Gastroesophageal sphincter (tissue), 3 donors: ENCODE data around the gene SLC35F5.

Experiments
- CTCF ChIP-seq, 4 experiments: fragments of 200-600 bp in 2 of 4; fragments of 450-650 bp in 2 of 4; sonication (generic) in 1 of 4; IDR thresholded peaks; one replicate each; pipeline ENCODE4 v1.5.1; 2017 to 2019; ENCODE audit warnings: antibody characterized with exemption in 4 of 4, mild to moderate bottlenecking in 2 of 4, moderate library complexity in 2 of 4
- EP300 ChIP-seq: sonication (generic); formaldehyde crosslinking; IDR thresholded peaks from one replicate; pipeline ENCODE4 v1.6.1; 2017; ENCODE audit warnings: antibody characterized with exemption, mild to moderate bottlenecking
- POLR2A ChIP-seq, 2 donors: fragments of 450-650 bp; IDR thresholded peaks; one replicate each; pipeline ENCODE4 v1.6.1; 2017; ENCODE audit warnings: antibody characterized with exemption in 2 of 2, mild to moderate bottlenecking in 2 of 2, moderate library complexity in 1 of 2
- POLR2AphosphoS5 ChIP-seq: sonication (generic); formaldehyde crosslinking; IDR thresholded peaks from one replicate; pipeline ENCODE4 v1.6.1; 2017; ENCODE audit warnings: antibody characterized with exemption

GRCh38 chr2:113709022-113709421 is 47.4 kb downstream of the SLC35F5 start:
- TF ChIP-seq CTCF (IDR thresholded peaks at IDR 0.05) (no peak), POLR2A (IDR thresholded peaks at IDR 0.05) (no peak), POLR2AphosphoS5 (no peak), EP300 (no peak)
